WTC11 (cell line): Measurements from ENCODE around the gene BRMS1L.

ENCODE experiments used
- ARID4B ChIP-seq: sonication (generic); formaldehyde crosslinking; IDR thresholded peaks from 2 replicates; pipeline ENCODE4 v1.8.0; 2023; ENCODE audit warnings: missing genetic modification reagents, mild to moderate bottlenecking, borderline replicate concordance
- MXD4 ChIP-seq: fragments of 250-450 bp; sonication (Bioruptor Pico); IDR thresholded peaks from 2 replicates; pipeline ENCODE4 v1.8.0; 2021; ENCODE audit warnings: mild to moderate bottlenecking, moderate library complexity, borderline replicate concordance
- MYBL2 ChIP-seq: sonication (generic); formaldehyde crosslinking; IDR thresholded peaks from 2 replicates; pipeline ENCODE4 v1.8.1; 2023; ENCODE audit warnings: mild to moderate bottlenecking, moderate library complexity, missing genetic modification reagents
- NR3C1 ChIP-seq: sonication (generic); formaldehyde crosslinking; conservative IDR thresholded peaks from 2 replicates; pipeline ENCODE4 v1.8.1; 2023; ENCODE audit warnings: low read depth, mild to moderate bottlenecking, missing genetic modification reagents
- RORB ChIP-seq: fragments of 250-450 bp; sonication (Bioruptor Pico); IDR thresholded peaks from 2 replicates; pipeline ENCODE4 v1.9.0; 2021; ENCODE audit warnings: mild to moderate bottlenecking
- SMAD3 ChIP-seq: sonication (generic); formaldehyde crosslinking; IDR thresholded peaks from 2 replicates; pipeline ENCODE4 v1.8.0; 2022; ENCODE audit warnings: missing genetic modification reagents, mild to moderate bottlenecking, borderline replicate concordance
- SP1 ChIP-seq: sonication (generic); formaldehyde crosslinking; conservative IDR thresholded peaks from 2 replicates; pipeline ENCODE4 v1.8.1; 2022; ENCODE audit warnings: missing genetic modification reagents
- USF1 ChIP-seq: sonication (generic); formaldehyde crosslinking; IDR thresholded peaks from 2 replicates; pipeline ENCODE4 v1.8.0; 2022; ENCODE audit warnings: mild to moderate bottlenecking, missing genetic modification reagents
- ZBTB21 ChIP-seq: sonication (generic); formaldehyde crosslinking; IDR thresholded peaks from 2 replicates; pipeline ENCODE4 v1.8.1; 2023; ENCODE audit warnings: mild to moderate bottlenecking, missing genetic modification reagents, borderline replicate concordance
- ZNF512 ChIP-seq: sonication (generic); formaldehyde crosslinking; IDR thresholded peaks from 2 replicates; pipeline ENCODE4 v1.8.1; 2022; ENCODE audit warnings: missing genetic modification reagents, borderline replicate concordance
- TF ChIP-seq, protein P1 (sequence below): fragments of 200-600 bp; IDR thresholded peaks from 2 replicates; pipeline ENCODE4 v1.8.0; 2022; ENCODE audit warnings: antibody characterized with exemption
- TF ChIP-seq, protein P2 (sequence below): sonication (generic); formaldehyde crosslinking; IDR thresholded peaks from 2 replicates; pipeline ENCODE4 v1.8.1; 2023; ENCODE audit warnings: mild to moderate bottlenecking, missing genetic modification reagents
- TF ChIP-seq, protein P3 (sequence below): sonication (generic); formaldehyde crosslinking; IDR thresholded peaks from 2 replicates; pipeline ENCODE4 v1.8.0; 2023; ENCODE audit warnings: missing genetic modification reagents

DNA sequence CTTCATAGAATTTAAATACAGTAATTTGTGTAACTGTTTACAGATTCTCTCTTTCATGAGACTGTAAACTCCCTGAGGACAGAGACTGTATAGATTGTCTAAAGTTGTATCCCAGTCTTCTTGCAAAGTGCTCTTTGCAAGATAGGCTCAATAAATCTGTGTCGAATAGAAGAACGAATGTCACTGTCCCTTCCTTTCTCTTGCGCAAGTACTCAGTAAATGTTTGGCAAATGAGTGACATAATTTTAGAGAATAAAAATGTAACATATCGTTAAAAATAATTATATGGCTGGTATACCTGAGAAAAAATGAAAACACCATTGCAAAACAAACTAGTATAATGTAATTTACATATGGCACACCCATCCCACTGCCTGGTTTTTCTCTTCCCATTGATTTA is 15.2 kb upstream of the BRMS1L start:
- TF ChIP-seq, protein P1, sequence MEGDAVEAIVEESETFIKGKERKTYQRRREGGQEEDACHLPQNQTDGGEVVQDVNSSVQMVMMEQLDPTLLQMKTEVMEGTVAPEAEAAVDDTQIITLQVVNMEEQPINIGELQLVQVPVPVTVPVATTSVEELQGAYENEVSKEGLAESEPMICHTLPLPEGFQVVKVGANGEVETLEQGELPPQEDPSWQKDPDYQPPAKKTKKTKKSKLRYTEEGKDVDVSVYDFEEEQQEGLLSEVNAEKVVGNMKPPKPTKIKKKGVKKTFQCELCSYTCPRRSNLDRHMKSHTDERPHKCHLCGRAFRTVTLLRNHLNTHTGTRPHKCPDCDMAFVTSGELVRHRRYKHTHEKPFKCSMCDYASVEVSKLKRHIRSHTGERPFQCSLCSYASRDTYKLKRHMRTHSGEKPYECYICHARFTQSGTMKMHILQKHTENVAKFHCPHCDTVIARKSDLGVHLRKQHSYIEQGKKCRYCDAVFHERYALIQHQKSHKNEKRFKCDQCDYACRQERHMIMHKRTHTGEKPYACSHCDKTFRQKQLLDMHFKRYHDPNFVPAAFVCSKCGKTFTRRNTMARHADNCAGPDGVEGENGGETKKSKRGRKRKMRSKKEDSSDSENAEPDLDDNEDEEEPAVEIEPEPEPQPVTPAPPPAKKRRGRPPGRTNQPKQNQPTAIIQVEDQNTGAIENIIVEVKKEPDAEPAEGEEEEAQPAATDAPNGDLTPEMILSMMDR: no peak
- TF ChIP-seq MYBL2 (CRISPR knock-in tag): no peak
- TF ChIP-seq ZNF512 (CRISPR knock-in tag): no peak
- TF ChIP-seq USF1 (CRISPR knock-in tag): no peak
- TF ChIP-seq, protein P2, sequence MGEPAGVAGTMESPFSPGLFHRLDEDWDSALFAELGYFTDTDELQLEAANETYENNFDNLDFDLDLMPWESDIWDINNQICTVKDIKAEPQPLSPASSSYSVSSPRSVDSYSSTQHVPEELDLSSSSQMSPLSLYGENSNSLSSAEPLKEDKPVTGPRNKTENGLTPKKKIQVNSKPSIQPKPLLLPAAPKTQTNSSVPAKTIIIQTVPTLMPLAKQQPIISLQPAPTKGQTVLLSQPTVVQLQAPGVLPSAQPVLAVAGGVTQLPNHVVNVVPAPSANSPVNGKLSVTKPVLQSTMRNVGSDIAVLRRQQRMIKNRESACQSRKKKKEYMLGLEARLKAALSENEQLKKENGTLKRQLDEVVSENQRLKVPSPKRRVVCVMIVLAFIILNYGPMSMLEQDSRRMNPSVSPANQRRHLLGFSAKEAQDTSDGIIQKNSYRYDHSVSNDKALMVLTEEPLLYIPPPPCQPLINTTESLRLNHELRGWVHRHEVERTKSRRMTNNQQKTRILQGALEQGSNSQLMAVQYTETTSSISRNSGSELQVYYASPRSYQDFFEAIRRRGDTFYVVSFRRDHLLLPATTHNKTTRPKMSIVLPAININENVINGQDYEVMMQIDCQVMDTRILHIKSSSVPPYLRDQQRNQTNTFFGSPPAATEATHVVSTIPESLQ (CRISPR knock-in tag): no peak
- TF ChIP-seq, protein P3, sequence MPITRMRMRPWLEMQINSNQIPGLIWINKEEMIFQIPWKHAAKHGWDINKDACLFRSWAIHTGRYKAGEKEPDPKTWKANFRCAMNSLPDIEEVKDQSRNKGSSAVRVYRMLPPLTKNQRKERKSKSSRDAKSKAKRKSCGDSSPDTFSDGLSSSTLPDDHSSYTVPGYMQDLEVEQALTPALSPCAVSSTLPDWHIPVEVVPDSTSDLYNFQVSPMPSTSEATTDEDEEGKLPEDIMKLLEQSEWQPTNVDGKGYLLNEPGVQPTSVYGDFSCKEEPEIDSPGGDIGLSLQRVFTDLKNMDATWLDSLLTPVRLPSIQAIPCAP (CRISPR knock-in tag): no peak
- TF ChIP-seq NR3C1 (CRISPR knock-in tag): no peak
- TF ChIP-seq SP1 (CRISPR knock-in tag): no peak
- TF ChIP-seq ARID4B (CRISPR knock-in tag): no peak
- no peak for TF ChIP-seq RORB (CRISPR knock-in tag)
- no peak for TF ChIP-seq SMAD3 (CRISPR knock-in tag)
- TF ChIP-seq ZBTB21 (CRISPR knock-in tag): no peak
- TF ChIP-seq MXD4 (CRISPR knock-in tag): no peak
